Thoracic aorta endothelial cell (primary cell): ENCODE data around the gene PPP1R13L. TPM values are rescaled to one million over a fixed set of nuclear protein-coding genes. Genes with fewer than 3 reads are reported as not detected.

Source experiments
- small RNA-seq: library from RNA; depleted of rRNA; stranded (forward); fragments of <200 nt; gene quantifications from one replicate; pipeline ENCODE3, GENCODE V24; 2012
- total RNA-seq: library from RNA; depleted of rRNA; stranded (reverse); fragments of >200 nt; gene quantifications from 2 replicates; pipeline ENCODE4 v1.2.3, GENCODE V29; 2012

The PPP1R13L gene
- 14.9 and 15.5 TPM in 2 replicates for total RNA-seq

DNA sequence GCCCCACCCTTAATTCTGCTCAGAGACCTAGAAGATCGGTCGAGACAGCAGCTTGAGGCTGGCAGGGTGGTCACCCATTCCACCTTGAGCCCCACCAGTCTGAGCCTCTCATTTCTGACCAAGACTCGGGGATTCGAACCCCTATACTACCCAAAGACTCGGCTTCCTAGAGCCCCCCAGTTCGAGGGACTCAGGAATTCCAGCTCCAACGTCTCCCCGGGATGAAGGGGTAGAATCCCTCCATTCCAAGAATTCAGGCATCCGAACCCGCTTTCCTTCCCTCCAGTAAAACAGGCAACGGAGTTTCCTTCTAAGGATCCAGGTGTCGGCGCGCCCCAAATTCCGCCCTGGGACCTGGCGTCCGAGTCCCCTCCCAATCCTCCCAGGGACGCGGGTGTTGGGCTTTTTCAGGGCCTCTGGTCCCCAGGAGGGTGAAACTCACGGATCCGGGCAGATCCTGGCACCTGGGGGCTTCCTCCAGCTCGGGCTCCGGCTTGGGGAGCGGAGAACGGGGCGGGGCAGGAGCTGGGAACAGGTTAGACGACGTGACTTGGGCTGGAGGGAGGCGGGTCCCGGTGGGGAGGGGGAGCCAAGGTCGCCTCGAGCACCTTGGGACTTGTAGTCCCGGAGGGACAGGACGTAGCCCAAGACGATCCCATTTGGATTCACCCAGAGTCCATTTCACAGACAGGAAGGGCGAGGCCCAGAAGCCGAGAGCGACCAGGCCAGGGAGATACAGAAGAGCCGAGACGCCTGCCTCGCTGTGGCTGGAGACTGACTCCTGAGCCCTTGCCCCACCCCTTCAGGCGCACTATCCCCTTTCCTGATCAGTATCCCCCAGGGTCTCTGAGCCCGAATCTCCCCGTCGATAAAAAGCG lies at the start of gene PPP1R13L:
Gene PPP1R13L (minus strand): TSS at position 513 of the 878 bp plus-strand sequence. CDS start 6,751 bp downstream, outside the sequence.

DNA sequence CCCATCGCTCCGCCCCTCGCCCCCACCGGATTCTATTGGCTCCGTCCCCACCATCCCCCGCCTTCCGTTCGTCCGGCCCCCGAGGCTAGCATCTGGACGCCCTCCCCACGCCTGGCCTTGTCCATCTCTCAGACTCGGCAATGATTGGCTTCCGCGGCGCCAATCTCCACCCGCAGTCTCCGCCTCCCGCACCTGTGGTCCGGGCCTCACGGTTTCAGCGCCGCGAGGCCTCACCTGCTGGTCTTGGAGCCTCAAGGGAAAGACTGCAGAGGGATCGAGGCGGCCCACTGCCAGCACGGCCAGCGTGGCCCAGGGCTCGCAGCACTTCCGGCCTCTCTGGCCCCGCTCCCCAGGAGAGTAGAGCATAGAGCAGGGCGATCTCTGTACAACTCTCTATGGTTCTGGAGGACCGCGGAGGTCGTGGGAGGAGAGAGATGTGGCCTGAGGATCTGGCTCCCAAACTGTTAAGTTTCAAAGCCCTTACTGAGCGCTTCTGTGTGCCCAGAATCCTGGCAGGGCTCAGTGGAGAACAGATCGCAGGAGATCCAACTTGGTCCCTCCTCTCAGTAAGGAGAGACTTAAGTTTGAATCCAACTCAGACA lies 18.8 kb upstream of the PPP1R13L start, which contains the start of gene ERCC1:
Gene ERCC1 (minus strand): TSS at position 329 of the 602 bp plus-strand sequence. CDS start 543 bp downstream, outside the sequence.

GRCh38 chr19:45406226-45407090 lies 1.6 kb upstream of the PPP1R13L start, which contains the start of gene POLR1G:
Gene POLR1G, plus strand, starts transcription at chr19:45406644. Its CDS starts 53 bp downstream, at chr19:45406697.

GRCh38 chr19:45370410-45371204 lies 34.3 kb downstream of the PPP1R13L start, which contains the start of gene ERCC2:
Gene ERCC2, minus strand, starts transcription at chr19:45370573. Its CDS starts 33 bp downstream, at chr19:45370540.

DNA sequence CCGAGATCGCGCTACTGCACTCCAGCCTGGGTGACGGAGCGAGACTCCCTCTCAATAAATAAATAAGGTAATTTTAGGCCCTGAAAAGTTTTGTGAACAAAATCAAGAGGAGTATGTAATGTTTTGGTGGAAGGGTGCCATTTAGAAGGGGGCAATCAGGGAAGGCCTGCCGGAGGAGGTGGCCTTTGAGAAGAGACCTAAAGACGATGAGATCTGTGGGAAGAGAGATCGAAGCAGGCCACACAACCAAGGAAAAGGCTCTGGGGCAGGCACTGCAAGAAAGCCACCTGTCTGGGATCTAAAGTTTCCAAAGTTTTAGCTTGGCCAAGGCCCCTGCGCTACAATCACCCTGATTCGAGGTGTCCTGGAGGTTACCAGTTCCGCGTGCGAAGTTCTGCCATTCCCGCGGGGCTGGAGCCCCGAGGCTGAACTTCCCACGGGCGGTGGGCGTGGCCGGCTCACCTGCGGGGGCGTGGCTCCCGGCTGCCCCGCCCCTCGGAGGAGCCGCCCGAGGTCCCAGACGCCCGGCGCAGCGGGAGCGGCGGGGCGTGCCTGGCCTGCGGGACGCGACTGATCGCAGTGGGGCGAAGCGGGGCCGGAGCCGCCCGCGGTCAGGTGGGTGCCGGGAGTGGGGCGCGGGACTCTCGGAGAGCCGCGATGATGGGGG lies 64.5 kb downstream of the PPP1R13L start, which contains the start of gene KLC3:
Gene KLC3 (plus strand): TSS at position 519 of the 667 bp plus-strand sequence. CDS start 4,792 bp downstream, outside the sequence.

Small RNA genes within 50 kb of the gene (small RNA-seq; reads per million reads assigned to genes)
- gene MIR6088 = not detected

Other genes starting within 250 kb of the PPP1R13L start
- gene NKPD1, start 244.1 kb downstream of the PPP1R13L start, total RNA-seq = under 0.01 and 0.22 TPM in 2 replicates
- 2.4 and 5.2 TPM in 2 replicates for gene TRAPPC6A, start 226.8 kb downstream of the PPP1R13L start, total RNA-seq
- gene BLOC1S3, start 226.3 kb downstream of the PPP1R13L start, total RNA-seq = 6.7 and 8.4 TPM in 2 replicates
- 1.2 and 1.7 TPM in 2 replicates for gene EXOC3L2, start 159.7 kb downstream of the PPP1R13L start, total RNA-seq
- 17.7 and 18.1 TPM in 2 replicates for gene MARK4, start 153.8 kb downstream of the PPP1R13L start, total RNA-seq
- gene CKM, start 82.2 kb downstream of the PPP1R13L start, total RNA-seq = not detected in 2 replicates
- gene KLC3, start 64.3 kb downstream of the PPP1R13L start, total RNA-seq = not detected in 2 replicates
- gene ERCC2, start 34.5 kb downstream of the PPP1R13L start, total RNA-seq = 38.0 and 39.5 TPM in 2 replicates
- gene POLR1G, start 1.6 kb upstream of the PPP1R13L start, total RNA-seq = 22.0 and 24.5 TPM in 2 replicates
- 72.9 and 79.9 TPM in 2 replicates for gene ERCC1, start 18.8 kb upstream of the PPP1R13L start, total RNA-seq
- 0.27 and 0.65 TPM in 2 replicates for gene FOSB, start 62.9 kb upstream of the PPP1R13L start, total RNA-seq
- gene RTN2, start 92.0 kb upstream of the PPP1R13L start, total RNA-seq = 5.5 and 6.9 TPM in 2 replicates
- gene PPM1N, start 93.4 kb upstream of the PPP1R13L start, total RNA-seq = 1.5 and 2.1 TPM in 2 replicates
- 178 and 185 TPM in 2 replicates for gene VASP, start 102.4 kb upstream of the PPP1R13L start, total RNA-seq
- gene OPA3, start 179.7 kb upstream of the PPP1R13L start, total RNA-seq = 10.4 and 14.6 TPM in 2 replicates
- gene GPR4, start 197.1 kb upstream of the PPP1R13L start, total RNA-seq = 10.0 and 15.7 TPM in 2 replicates
- gene EML2, start 234.3 kb upstream of the PPP1R13L start, total RNA-seq = 17.2 and 17.7 TPM in 2 replicates